RCC 7860 (cell line): Measurements from ENCODE around the gene KIAA1614.
"Not testable (repeated sequence)": the region's sequence is repeated elsewhere in the genome, so short reads cannot be mapped to it uniquely, and the experiment has no call there.

Experiments used
- DNase-seq: peaks from one replicate; pipeline ENCODE4 v3.0.0-alpha.2; 2015; ENCODE audit warnings: low spot score
- FAIRE-seq: peaks from 2 replicates; lab custom pipeline; 2012; peaks lifted over from hg19 to GRCh38; lab: Jason Lieb, UNC

Gene KIAA1614

GRCh38 chr1:180954005-180954800 lies 41.5 kb downstream of the KIAA1614 start:
- DNase-seq, result peak; percentile 34

GRCh38 chr1:180954801-180955165 lies 42.1 kb downstream of the KIAA1614 start:
- no peak for FAIRE-seq
- no peak for DNase-seq

More at GRCh38 chr1:180954005-180954800, 41.5 kb downstream of the KIAA1614 start:
- no peak for FAIRE-seq

- FAIRE-seq (no peak), DNase-seq (no peak)
These were observed 43.4 kb downstream of the KIAA1614 start for GRCh38 chr1:180956028-180956640.

- not testable (repeated sequence) for DNase-seq, FAIRE-seq
These were observed 46.9 kb downstream of the KIAA1614 start for GRCh38 chr1:180959620-180960019.

GRCh38 chr1:180961622-180962021 lies 48.9 kb downstream of the KIAA1614 start:
- DNase-seq (no peak), FAIRE-seq (no peak)

GRCh38 chr1:180962178-180962577 lies 49.5 kb downstream of the KIAA1614 start:
- DNase-seq (no peak), FAIRE-seq (no peak)

GRCh38 chr1:180964056-180964455 lies 51.4 kb downstream of the KIAA1614 start:
- no peak for FAIRE-seq
- no peak for DNase-seq

- DNase-seq, result no peak
- FAIRE-seq, result no peak
These were observed 51.9 kb downstream of the KIAA1614 start for GRCh38 chr1:180964595-180964994.

- no peak for DNase-seq
- no peak for FAIRE-seq
These were observed 53.6 kb downstream of the KIAA1614 start for GRCh38 chr1:180966312-180966711.

- FAIRE-seq (no peak), DNase-seq (no peak)
These were observed 54.2 kb downstream of the KIAA1614 start for GRCh38 chr1:180966744-180967536.

GRCh38 chr1:180967558-180967957 lies 54.9 kb downstream of the KIAA1614 start:
- FAIRE-seq (no peak), DNase-seq (no peak)

- FAIRE-seq, DNase-seq: not testable (repeated sequence)
These were observed 56.1 kb downstream of the KIAA1614 start for GRCh38 chr1:180968834-180969233.

GRCh38 chr1:180969434-180969833 lies 56.7 kb downstream of the KIAA1614 start:
- no peak for DNase-seq
- FAIRE-seq, result no peak

GRCh38 chr1:180970333-180971079 lies 57.8 kb downstream of the KIAA1614 start:
- DNase-seq, result no peak

GRCh38 chr1:180971273-180971997 lies 58.7 kb downstream of the KIAA1614 start:
- DNase-seq, result no peak
- FAIRE-seq, result no peak

More at GRCh38 chr1:180970333-180971079, 57.8 kb downstream of the KIAA1614 start:
- no peak for FAIRE-seq

GRCh38 chr1:180973369-180973768 lies 60.7 kb downstream of the KIAA1614 start:
- no peak for DNase-seq
- no peak for FAIRE-seq

GRCh38 chr1:180974236-180974635 lies 61.5 kb downstream of the KIAA1614 start:
- no peak for FAIRE-seq

GRCh38 chr1:180975551-180975950 lies 62.9 kb downstream of the KIAA1614 start:
- FAIRE-seq (no peak), DNase-seq (no peak)

More at GRCh38 chr1:180974236-180974635, 61.5 kb downstream of the KIAA1614 start:
- DNase-seq, result no peak

GRCh38 chr1:180976191-180976590 lies 63.5 kb downstream of the KIAA1614 start:
- DNase-seq (no peak), FAIRE-seq (no peak)

- DNase-seq (no peak), FAIRE-seq (no peak)
These were observed 64.1 kb downstream of the KIAA1614 start for GRCh38 chr1:180976732-180977357.
